HepG2 (cell line): ENCODE data around the gene TMEM131L. TPM values are rescaled to one million over a fixed set of nuclear protein-coding genes. Genes with fewer than 3 reads are reported as not detected.

ENCODE experiments used
- CCAR2 ChIP-seq: fragments of 200-400 bp; formaldehyde crosslinking; optimal IDR thresholded peaks from 2 replicates; pipeline ENCODE3; 2018; ENCODE audit warnings: low read depth, mild to moderate bottlenecking, low read length, moderate library complexity
- ETS1 ChIP-seq: sonication (generic); formaldehyde crosslinking; IDR thresholded peaks from 2 replicates; pipeline ENCODE4 v1.4.0; 2020; ENCODE audit warnings: missing genetic modification reagents
- FOXJ3 ChIP-seq: sonication (generic); formaldehyde crosslinking; IDR thresholded peaks from 2 replicates; pipeline ENCODE4 v1.4.0; 2020; ENCODE audit warnings: missing genetic modification reagents, mild to moderate bottlenecking, borderline replicate concordance
- FOXO4 ChIP-seq: sonication (generic); formaldehyde crosslinking; conservative IDR thresholded peaks from 2 replicates; pipeline ENCODE4 v1.8.1; 2023; ENCODE audit warnings: missing genetic modification reagents
- GLMP ChIP-seq: sonication (generic); formaldehyde crosslinking; IDR thresholded peaks from 2 replicates; pipeline ENCODE4 v1.9.0; 2021; ENCODE audit warnings: missing genetic modification reagents, mild to moderate bottlenecking, borderline replicate concordance
- HNRNPUL1 ChIP-seq: fragments of 200-400 bp; formaldehyde crosslinking; IDR thresholded peaks from 2 replicates; pipeline ENCODE4 v1.6.1; 2017; ENCODE audit warnings: low read depth, mild to moderate bottlenecking, low read length, moderate library complexity
- HOXA7 ChIP-seq: sonication (generic); formaldehyde crosslinking; IDR thresholded peaks from 2 replicates; pipeline ENCODE4 v1.8.1; 2022; ENCODE audit warnings: mild to moderate bottlenecking, missing genetic modification reagents, moderate library complexity
- KMT2B ChIP-seq: IDR thresholded peaks from 2 replicates; pipeline ENCODE4 v1.6.1; 2016; ENCODE audit warnings: missing genetic modification reagents, missing compliant biosample characterization
- MIXL1 ChIP-seq: IDR thresholded peaks from 2 replicates; pipeline ENCODE4 v1.6.1; 2016
- NR2F2 ChIP-seq: IDR thresholded peaks from 2 replicates; pipeline ENCODE4 v1.6.1; 2012; ENCODE audit warnings: low read depth, inconsistent platforms, borderline replicate concordance
- PRDM4 ChIP-seq: sonication (generic); formaldehyde crosslinking; IDR thresholded peaks from 2 replicates; pipeline ENCODE4 v1.9.0; 2021; ENCODE audit warnings: missing genetic modification reagents, borderline replicate concordance
- RFX5 ChIP-seq: IDR thresholded peaks from 2 replicates; pipeline ENCODE4 v1.6.1; 2011; ENCODE audit warnings: low read depth, low read length, improper control_type of control experiment
- STAG1 ChIP-seq: sonication (generic); formaldehyde crosslinking; IDR thresholded peaks from 2 replicates; pipeline ENCODE4 v1.4.0; 2020; ENCODE audit warnings: missing genetic modification reagents
- TRIM24 ChIP-seq: sonication (generic); formaldehyde crosslinking; IDR thresholded peaks from 2 replicates; pipeline ENCODE4 v1.8.0; 2022; ENCODE audit warnings: mild to moderate bottlenecking, missing genetic modification reagents
- ZFAT ChIP-seq: sonication (generic); formaldehyde crosslinking; conservative IDR thresholded peaks from 2 replicates; pipeline ENCODE4 v1.8.1; 2023; ENCODE audit warnings: missing genetic modification reagents, inconsistent platforms
- ZNF317 ChIP-seq: sonication (generic); formaldehyde crosslinking; IDR thresholded peaks from 2 replicates; pipeline ENCODE4 v1.5.0; 2020; ENCODE audit warnings: mild to moderate bottlenecking, missing genetic modification reagents
- ZNF552 ChIP-seq: sonication (generic); formaldehyde crosslinking; IDR thresholded peaks from 2 replicates; pipeline ENCODE4 v1.9.0; 2022; ENCODE audit warnings: missing genetic modification reagents, mild to moderate bottlenecking, borderline replicate concordance
- ZNF609 ChIP-seq: sonication (generic); formaldehyde crosslinking; IDR thresholded peaks from 2 replicates; pipeline ENCODE4 v1.4.0; 2020; ENCODE audit warnings: mild to moderate bottlenecking, missing genetic modification reagents, borderline replicate concordance
- polyA plus RNA-seq, 8 experiments: library from polyadenylated mRNA; depleted of rRNA in 3 of 8; stranded (reverse) in 7 of 8; unstranded in 1 of 8; fragments of >200 nt; fragmentation: Illumina TruSeq in 4 of 8; extraction: Trizol in 4 of 8; gene quantifications; 2 replicates each; pipeline versions ENCODE4 v1.2.1 to v1.2.3, GENCODE V29; 2011 to 2016; ENCODE audit warnings: low read depth in 4 of 8, missing spikeins in 1 of 8, mixed read lengths in 1 of 8; ENCODE audit not compliant: insufficient read depth in 1 of 8
- total RNA-seq, 5 experiments: library from RNA; depleted of rRNA; stranded (reverse); fragments of >200 nt; fragmentation: Illumina TruSeq; extraction: Trizol; gene quantifications; 2 replicates each; pipeline ENCODE4 v1.2.3, GENCODE V29; 2016; ENCODE audit warnings: low read depth in 1 of 5

The TMEM131L gene
- total and polyA plus RNA-seq, 2 of the 13 experiments (the other 11 are each of a cell fraction or from before 2014, with no cell fraction given) = 2.2 to 4.5 TPM

- TF ChIP-seq FOXO4 (CRISPR knock-in tag) (no peak), HNRNPUL1 (no peak), ZNF609 (peak; percentile 79; the same call in 1 of the 2 replicates), ZNF552 (no peak), HOXA7 (CRISPR knock-in tag) (no peak), PRDM4 (CRISPR knock-in tag) (no peak), FOXJ3 (CRISPR knock-in tag) (peak; percentile 93; the same call in 1 of the 2 replicates), RFX5 (no peak), MIXL1 (CRISPR knock-in tag) (peak; percentile 92), ZNF317 (CRISPR knock-in tag) (peak; percentile 84), GLMP (CRISPR knock-in tag) (no peak), STAG1 (CRISPR knock-in tag) (no peak), KMT2B (CRISPR knock-in tag) (peak; percentile 26; the same call in 1 of the 2 replicates), ETS1 (CRISPR knock-in tag) (no peak), ZFAT (CRISPR knock-in tag) (no peak), CCAR2 (no peak), TRIM24 (CRISPR knock-in tag) (no peak), NR2F2 (peak; percentile 62; the same call in 1 of the 2 replicates)
Observed at GRCh38 chr4:153564630-153565525, 98.7 kb downstream of the TMEM131L start (continued).
